HuH-7.5 (cell line): ENCODE measurements around the gene OVCA2.
A peak's percentile ranks its signal among the peaks of the same experiment; 100 is the strongest.

ENCODE experiments used
- DNase-seq: peaks from one replicate; pipeline ENCODE4 v3.0.0; 2011; ENCODE audit warnings: low spot score

Gene OVCA2

GRCh38 chr17:2013994-2014317 is 27.9 kb upstream of the OVCA2 start:
- DNase-seq, result no peak

GRCh38 chr17:2015314-2015713 is 26.5 kb upstream of the OVCA2 start:
- DNase-seq, result no peak

GRCh38 chr17:2016494-2016893 is 25.3 kb upstream of the OVCA2 start:
- no peak for DNase-seq

- DNase-seq, result no peak
These were observed 24.4 kb upstream of the OVCA2 start for GRCh38 chr17:2017274-2017941.

GRCh38 chr17:2018716-2019510 is 22.9 kb upstream of the OVCA2 start:
- DNase-seq, result no peak

- no peak for DNase-seq
These were observed 22.1 kb upstream of the OVCA2 start for GRCh38 chr17:2019723-2020122.

- DNase-seq, result no peak
These were observed 21.1 kb upstream of the OVCA2 start for GRCh38 chr17:2020721-2021120.

GRCh38 chr17:2022647-2023240 is 19.1 kb upstream of the OVCA2 start:
- no peak for DNase-seq

GRCh38 chr17:2023256-2023655 is 18.6 kb upstream of the OVCA2 start:
- no peak for DNase-seq

- DNase-seq, result peak; percentile 76
These were observed 17.9 kb upstream of the OVCA2 start for GRCh38 chr17:2023692-2024571.

GRCh38 chr17:2024572-2025219 is 17.1 kb upstream of the OVCA2 start:
- DNase-seq, result no peak

GRCh38 chr17:2025220-2025621 is 16.6 kb upstream of the OVCA2 start, which contains the start of gene RTN4RL1:
Gene RTN4RL1, minus strand, starts transcription at chr17:2025334. Its CDS starts 469 bp downstream, at chr17:2024865.
- peak; percentile 76 for DNase-seq

- peak; percentile 89 for DNase-seq
These were observed 16.1 kb upstream of the OVCA2 start for GRCh38 chr17:2025622-2026309.

GRCh38 chr17:2027528-2028233 is 14.1 kb upstream of the OVCA2 start:
- DNase-seq, result no peak

- no peak for DNase-seq
These were observed 13.6 kb upstream of the OVCA2 start for GRCh38 chr17:2028234-2028614.

GRCh38 chr17:2028737-2029136 is 13.1 kb upstream of the OVCA2 start:
- DNase-seq, result no peak

- DNase-seq, result peak; percentile 94
These were observed 11.7 kb upstream of the OVCA2 start, which contains the start of gene DPH1 for GRCh38 chr17:2029911-2030778. Gene DPH1, plus strand, starts transcription at chr17:2030153. Its CDS starts 17 bp downstream, at chr17:2030170.

- no peak for DNase-seq
These were observed 11.1 kb upstream of the OVCA2 start for GRCh38 chr17:2030779-2031163.

- no peak for DNase-seq
These were observed 8.7 kb upstream of the OVCA2 start for GRCh38 chr17:2033153-2033552.
